Mesendoderm (in vitro differentiated cells): Measurements from ENCODE around the gene FAM171A2.
A peak's percentile ranks its signal among the peaks of the same experiment; 100 is the strongest.
"Not testable (repeated sequence)": the region's sequence is repeated elsewhere in the genome, so short reads cannot be mapped to it uniquely, and the experiment has no call there.

Experiments used
- DNase-seq: peaks from one replicate; pipeline ENCODE4 v3.0.0; 2013
- H2AK5ac ChIP-seq: 2 replicates; pipeline ENCODE4 v1.6.1; 2013; ENCODE audit warnings: low read length, inconsistent platforms
- H2BK120ac ChIP-seq: 2 replicates; pipeline ENCODE4 v1.6.1; 2013; ENCODE audit warnings: low read depth, mild to moderate bottlenecking, low read length, moderate library complexity, mixed read lengths
- H2BK15ac ChIP-seq: replicated peaks from 2 replicates; pipeline ENCODE4 v1.6.1; 2013; ENCODE audit warnings: low read depth, mild to moderate bottlenecking, moderate library complexity
- H2BK5ac ChIP-seq: 2 replicates; pipeline ENCODE4 v1.6.1; 2013; ENCODE audit warnings: low read length, inconsistent platforms
- H3K18ac ChIP-seq: 2 replicates; pipeline ENCODE4 v1.6.1; 2013; ENCODE audit warnings: mild to moderate bottlenecking, low read length, mixed read lengths
- H3K23ac ChIP-seq: one replicate; pipeline ENCODE4 v1.6.1; 2013; ENCODE audit warnings: low read length
- H3K27ac ChIP-seq: 2 replicates; pipeline ENCODE4 v1.5.1; 2013; ENCODE audit warnings: low read depth, mild to moderate bottlenecking, inconsistent platforms, low read length, moderate library complexity
- H3K27me3 ChIP-seq: 2 replicates; pipeline ENCODE4 v1.6.1; 2013; ENCODE audit warnings: low read length, control low read depth, mild to moderate bottlenecking, inconsistent platforms; ENCODE audit not compliant: insufficient read depth, poor library complexity
- H3K36me3 ChIP-seq: 2 replicates; pipeline ENCODE4 v1.6.1; 2013; ENCODE audit warnings: low read length, inconsistent platforms; ENCODE audit not compliant: control insufficient read depth, insufficient read depth
- H3K4ac ChIP-seq: one replicate; pipeline ENCODE4 v1.6.1; 2013; ENCODE audit warnings: low read depth, mild to moderate bottlenecking, low read length, moderate library complexity
- H3K4me1 ChIP-seq: 2 replicates; pipeline ENCODE4 v1.6.1; 2013; ENCODE audit warnings: low read depth, low read length, inconsistent platforms; ENCODE audit not compliant: control insufficient read depth
- H3K4me2 ChIP-seq: 2 replicates; pipeline ENCODE4 v1.6.1; 2013; ENCODE audit warnings: low read length
- H3K4me3 ChIP-seq: 2 replicates; pipeline ENCODE4 v1.5.1; 2013; ENCODE audit warnings: mild to moderate bottlenecking, low read length
- H3K56ac ChIP-seq: one replicate; pipeline ENCODE4 v1.6.1; 2013; ENCODE audit warnings: low read length
- H3K79me1 ChIP-seq: 2 replicates; pipeline ENCODE4 v1.6.1; 2013; ENCODE audit warnings: low read length, inconsistent platforms
- H3K79me2 ChIP-seq: 2 replicates; pipeline ENCODE4 v1.6.1; 2013; ENCODE audit warnings: mild to moderate bottlenecking, low read length; ENCODE audit not compliant: control insufficient read depth, insufficient read depth
- H3K9ac ChIP-seq: 2 replicates; pipeline ENCODE4 v1.6.1; 2013; ENCODE audit warnings: low read length, inconsistent platforms
- H4K5ac ChIP-seq: one replicate; pipeline ENCODE4 v1.6.1; 2013; ENCODE audit warnings: low read length
- H4K8ac ChIP-seq: one replicate; pipeline ENCODE4 v1.6.1; 2013; ENCODE audit warnings: low read depth, mild to moderate bottlenecking, control low read depth, low read length, moderate library complexity
- WGBS: extraction: QIAGEN DNeasy Blood & Tissue Kit; methylation state at CpG from one replicate; pipeline ENCODE4 v1.1.7; 2013; ENCODE audit warnings: low lambda C conversion rate, missing lambda C conversion rate; ENCODE audit not compliant: insufficient coverage; ENCODE audit errors: extremely low coverage; 5-methylcytosine and 5-hydroxymethylcytosine counted together

FAM171A2 gene

DNA sequence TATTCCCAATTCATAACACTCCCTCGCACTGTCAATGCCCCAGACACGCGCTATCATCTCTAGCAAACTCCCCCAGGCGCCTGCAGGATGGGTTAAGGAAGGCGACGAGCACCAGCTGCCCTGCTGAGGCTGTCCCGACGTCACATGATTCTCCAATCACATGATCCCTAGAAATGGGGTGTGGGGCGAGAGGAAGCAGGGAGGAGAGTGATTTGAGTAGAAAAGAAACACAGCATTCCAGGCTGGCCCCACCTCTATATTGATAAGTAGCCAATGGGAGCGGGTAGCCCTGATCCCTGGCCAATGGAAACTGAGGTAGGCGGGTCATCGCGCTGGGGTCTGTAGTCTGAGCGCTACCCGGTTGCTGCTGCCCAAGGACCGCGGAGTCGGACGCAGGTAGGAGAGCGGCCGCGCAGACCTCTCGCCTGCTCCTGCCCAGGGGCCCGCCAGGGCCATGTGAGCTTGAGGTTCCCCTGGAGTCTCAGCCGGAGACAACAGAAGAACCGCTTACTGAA, 18.7 kb downstream of the FAM171A2 start, which contains the start of gene GRN:
TSS of gene GRN (plus strand) at position 364 of the 515 bp plus-strand sequence. CDS start 3,863 bp downstream, outside the sequence.
- Histone ChIP-seq H3K79me1 (peaks cover 2% of the 10 kb centered on the region), H3K36me3 (no peaks in the 10 kb centered on the region), H3K18ac (no peak within 1 kb of the TSS), H2BK120ac (no peak within 1 kb of the TSS), H3K9ac (peak within 1 kb of the TSS; percentile 83), H3K4me2 (peak within 1 kb of the TSS; percentile 98), H4K8ac (no peak within 1 kb of the TSS), H3K4ac (no peak within 1 kb of the TSS), H2BK5ac (no peak within 1 kb of the TSS), H2AK5ac (no peak within 1 kb of the TSS), H3K23ac (peak within 1 kb of the TSS; percentile 66), H3K56ac (peak within 1 kb of the TSS; percentile 92), H4K5ac (no peak within 1 kb of the TSS), H3K4me3 (peak within 1 kb of the TSS; percentile 74), H3K79me2 (no peaks in the 10 kb centered on the region), H3K4me1 (no peaks in the 10 kb centered on the region), H2BK15ac (no peak within 1 kb of the TSS), H3K27ac (no peak within 1 kb of the TSS), H3K27me3 (no peaks in the 10 kb centered on the region)
- WGBS = no CpG with 5 or more reads among the region's 26 CpGs
- DNase-seq = peak; percentile 100

DNA sequence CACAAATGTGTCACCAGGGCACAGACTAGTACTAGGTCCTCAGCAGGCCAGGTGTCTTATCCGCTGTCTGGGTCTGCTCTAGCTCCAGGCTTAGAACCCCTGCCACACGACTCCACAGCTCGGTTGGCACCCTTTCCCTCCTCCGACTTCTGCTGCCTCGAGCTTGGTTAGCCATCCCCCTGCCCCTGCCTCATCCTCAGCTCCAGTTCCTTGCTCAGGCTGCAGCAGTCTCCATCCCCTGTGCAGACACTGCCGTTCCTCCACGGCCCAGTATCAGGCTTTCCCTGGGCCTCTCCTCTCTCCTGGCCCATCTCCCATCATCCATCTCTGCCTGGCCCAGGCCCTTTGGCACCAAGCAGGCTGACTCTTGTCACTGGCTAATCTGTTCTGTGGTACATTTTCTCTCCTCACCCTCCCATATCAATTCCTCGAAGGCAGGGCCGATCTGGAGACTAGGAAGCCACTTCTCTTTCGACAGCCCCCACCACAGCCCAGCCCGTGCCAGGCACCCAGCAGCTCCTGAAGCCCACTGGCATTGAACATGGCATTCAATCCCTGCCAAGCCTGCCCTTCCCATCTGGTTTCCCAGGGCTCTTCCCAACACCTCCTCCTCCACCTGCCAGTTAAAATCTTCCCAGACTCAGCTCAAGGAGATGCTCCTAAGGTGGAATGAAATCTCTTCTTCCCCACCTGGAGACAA, 20.0 kb downstream of the FAM171A2 start:
- Histone ChIP-seq H3K36me3 (no peaks in the 10 kb centered on the region), H3K23ac (no peak overlapping the region), H2BK5ac (no peak overlapping the region), H3K79me1 (peaks cover 2% of the 10 kb centered on the region), H2AK5ac (no peak overlapping the region), H3K56ac (no peak overlapping the region), H4K8ac (no peak overlapping the region), H4K5ac (no peak overlapping the region), H3K27me3 (no peaks in the 10 kb centered on the region), H3K4ac (no peak overlapping the region), H3K9ac (no peak overlapping the region), H3K4me2 (no peak overlapping the region), H2BK15ac (no peak overlapping the region), H3K79me2 (no peaks in the 10 kb centered on the region), H3K18ac (no peak overlapping the region), H3K4me1 (no peaks in the 10 kb centered on the region), H3K4me3 (no peak overlapping the region), H3K27ac (no peak overlapping the region), H2BK120ac (no peak overlapping the region)
- no peak for DNase-seq
- no CpG with 5 or more reads among the region's 11 CpGs for WGBS

DNA sequence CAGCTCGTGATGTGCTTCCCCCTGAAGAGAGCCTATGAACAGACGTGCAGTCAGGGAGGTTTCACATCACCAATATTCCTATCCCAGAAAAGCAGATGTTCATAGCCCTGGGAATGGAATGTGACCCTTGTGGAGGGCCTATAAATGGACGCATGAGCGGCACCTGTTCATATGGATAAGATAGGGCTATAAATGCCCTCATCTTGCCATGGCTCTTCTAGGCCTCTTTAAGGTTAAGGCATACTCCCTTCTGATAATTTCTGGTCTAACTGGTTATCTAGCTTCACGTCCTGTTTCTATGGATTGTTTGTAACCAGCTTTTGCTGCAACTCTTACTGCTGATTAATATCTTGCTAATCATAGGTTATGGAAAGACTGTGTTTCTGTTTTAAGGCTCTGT, 23.1 kb downstream of the FAM171A2 start:
- not testable (repeated sequence) for H2BK15ac ChIP-seq, H3K23ac ChIP-seq, H2BK120ac ChIP-seq, H3K27ac ChIP-seq, H2AK5ac ChIP-seq, H3K9ac ChIP-seq, H3K4me2 ChIP-seq, H3K56ac ChIP-seq, H2BK5ac ChIP-seq, H3K79me2 ChIP-seq, H3K4me1 ChIP-seq, H4K5ac ChIP-seq, H3K4me3 ChIP-seq, H4K8ac ChIP-seq, H3K18ac ChIP-seq, H3K27me3 ChIP-seq, H3K4ac ChIP-seq, H3K79me1 ChIP-seq, H3K36me3 ChIP-seq, DNase-seq
- WGBS = no CpG with 5 or more reads among the region's 5 CpGs

DNA sequence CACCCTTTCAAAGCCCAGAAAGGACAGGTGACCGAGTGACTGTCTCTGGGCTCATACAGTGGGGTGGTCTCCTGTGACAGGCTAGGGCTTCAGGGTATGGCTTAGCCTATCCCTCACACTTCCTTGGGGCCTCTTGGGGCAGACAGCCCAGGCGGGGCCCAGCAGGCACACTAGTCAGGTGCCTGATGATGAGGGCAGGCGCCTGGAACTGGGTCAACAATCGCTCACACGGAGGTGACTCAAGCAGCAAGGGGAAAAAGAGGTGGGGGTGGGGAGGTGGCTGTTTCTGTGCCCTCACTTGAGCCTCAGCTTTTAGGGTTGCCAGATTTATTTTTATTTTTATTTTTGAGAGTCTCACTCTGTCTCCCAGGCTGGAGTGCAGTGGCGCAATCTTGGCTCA, 25.0 kb downstream of the FAM171A2 start:
- Histone ChIP-seq H3K9ac (no peak overlapping the region), H2BK15ac (no peak overlapping the region), H2BK120ac (no peak overlapping the region), H3K4me2 (no peak overlapping the region), H3K23ac (no peak overlapping the region), H4K8ac (no peak overlapping the region), H3K4me1 (no peaks in the 10 kb centered on the region), H4K5ac (no peak overlapping the region), H3K79me1 (no peaks in the 10 kb centered on the region), H3K4ac (no peak overlapping the region), H3K27ac (no peak overlapping the region), H3K27me3 (no peaks in the 10 kb centered on the region), H2BK5ac (no peak overlapping the region), H2AK5ac (no peak overlapping the region), H3K56ac (no peak overlapping the region), H3K4me3 (no peak overlapping the region), H3K36me3 (no peaks in the 10 kb centered on the region), H3K18ac (no peak overlapping the region), H3K79me2 (no peaks in the 10 kb centered on the region)
- no peak for DNase-seq
- no CpG with 5 or more reads among the region's 6 CpGs for WGBS

DNA sequence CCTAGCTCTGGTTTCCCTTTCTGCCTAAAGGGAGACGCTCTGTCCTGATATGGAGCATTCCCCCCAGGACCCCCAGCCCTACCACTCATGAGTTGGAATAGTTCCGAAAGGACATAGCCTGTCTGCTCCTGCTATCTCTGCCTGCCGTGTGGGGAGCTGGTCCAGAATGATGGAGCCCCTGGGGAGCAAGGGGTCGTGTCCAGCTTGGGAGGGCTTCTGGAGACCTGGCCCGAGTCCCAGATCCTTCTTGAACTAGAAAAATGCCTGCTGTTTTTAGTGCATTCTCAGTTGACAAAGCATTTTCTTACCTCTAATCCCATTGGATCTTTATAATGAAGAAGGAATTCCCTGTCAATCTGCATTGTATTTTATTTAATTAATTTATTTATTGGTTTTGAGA, 27.7 kb downstream of the FAM171A2 start:
- H2AK5ac ChIP-seq = no peak overlapping the region
- H3K79me2 ChIP-seq = no peaks in the 10 kb centered on the region
- H3K4me3 ChIP-seq = no peak overlapping the region
- no peaks in the 10 kb centered on the region for H3K4me1 ChIP-seq
- no peaks in the 10 kb centered on the region for H3K36me3 ChIP-seq
- H3K18ac ChIP-seq = no peak overlapping the region
- WGBS = no CpG with 5 or more reads among the region's 5 CpGs
- no peak overlapping the region for H2BK5ac ChIP-seq
- H2BK120ac ChIP-seq = no peak overlapping the region
- H3K27ac ChIP-seq = no peak overlapping the region
- no peak overlapping the region for H3K4ac ChIP-seq
- H3K4me2 ChIP-seq = no peak overlapping the region
- no peak overlapping the region for H4K8ac ChIP-seq
- no peak overlapping the region for H2BK15ac ChIP-seq
- no peaks in the 10 kb centered on the region for H3K79me1 ChIP-seq
- no peak overlapping the region for H3K56ac ChIP-seq
- H3K23ac ChIP-seq = no peak overlapping the region
- no peak for DNase-seq
- H4K5ac ChIP-seq = no peak overlapping the region
- H3K9ac ChIP-seq = no peak overlapping the region
- H3K27me3 ChIP-seq = no peaks in the 10 kb centered on the region

DNA sequence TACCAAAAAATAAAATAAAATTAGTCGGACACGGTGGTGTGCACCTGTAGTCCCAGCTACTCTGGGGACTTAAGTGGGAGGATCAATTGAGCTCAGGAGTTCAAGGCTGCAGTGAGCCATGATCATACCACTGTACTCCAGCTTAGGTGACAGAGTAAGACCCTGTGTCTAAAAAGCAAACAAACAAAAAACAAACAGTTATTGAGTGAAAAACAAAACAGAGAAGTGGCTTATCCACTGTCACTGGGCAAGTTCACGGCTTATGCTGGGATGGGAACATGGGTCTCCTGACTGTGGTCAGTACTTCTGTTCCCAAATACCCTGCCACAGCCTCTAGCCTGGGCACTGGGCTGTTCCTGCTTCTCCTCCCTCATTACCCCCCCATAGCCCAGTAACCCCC, 28.1 kb downstream of the FAM171A2 start:
- no peak overlapping the region for H3K27ac ChIP-seq
- H3K79me2 ChIP-seq = no peaks in the 10 kb centered on the region
- H3K23ac ChIP-seq = no peak overlapping the region
- H3K79me1 ChIP-seq = no peaks in the 10 kb centered on the region
- no peak for DNase-seq
- H2BK120ac ChIP-seq = no peak overlapping the region
- no peak overlapping the region for H4K8ac ChIP-seq
- H3K36me3 ChIP-seq = no peaks in the 10 kb centered on the region
- H3K4me3 ChIP-seq = no peak overlapping the region
- H3K4ac ChIP-seq = no peak overlapping the region
- H3K4me1 ChIP-seq = no peaks in the 10 kb centered on the region
- no peak overlapping the region for H3K56ac ChIP-seq
- H2AK5ac ChIP-seq = no peak overlapping the region
- H4K5ac ChIP-seq = no peak overlapping the region
- H3K4me2 ChIP-seq = no peak overlapping the region
- no peak overlapping the region for H2BK5ac ChIP-seq
- no CpG with 5 or more reads among the region's 3 CpGs for WGBS
- no peaks in the 10 kb centered on the region for H3K27me3 ChIP-seq
- no peak overlapping the region for H2BK15ac ChIP-seq
- H3K18ac ChIP-seq = no peak overlapping the region
- no peak overlapping the region for H3K9ac ChIP-seq
